Fibroblast of upper back skin (primary cell): ENCODE results near the gene DNAJB8.

Source experiments
- DNase-seq: peaks from one replicate; pipeline ENCODE4 v3.0.0-alpha.2; 2013

DNAJB8 gene

DNA sequence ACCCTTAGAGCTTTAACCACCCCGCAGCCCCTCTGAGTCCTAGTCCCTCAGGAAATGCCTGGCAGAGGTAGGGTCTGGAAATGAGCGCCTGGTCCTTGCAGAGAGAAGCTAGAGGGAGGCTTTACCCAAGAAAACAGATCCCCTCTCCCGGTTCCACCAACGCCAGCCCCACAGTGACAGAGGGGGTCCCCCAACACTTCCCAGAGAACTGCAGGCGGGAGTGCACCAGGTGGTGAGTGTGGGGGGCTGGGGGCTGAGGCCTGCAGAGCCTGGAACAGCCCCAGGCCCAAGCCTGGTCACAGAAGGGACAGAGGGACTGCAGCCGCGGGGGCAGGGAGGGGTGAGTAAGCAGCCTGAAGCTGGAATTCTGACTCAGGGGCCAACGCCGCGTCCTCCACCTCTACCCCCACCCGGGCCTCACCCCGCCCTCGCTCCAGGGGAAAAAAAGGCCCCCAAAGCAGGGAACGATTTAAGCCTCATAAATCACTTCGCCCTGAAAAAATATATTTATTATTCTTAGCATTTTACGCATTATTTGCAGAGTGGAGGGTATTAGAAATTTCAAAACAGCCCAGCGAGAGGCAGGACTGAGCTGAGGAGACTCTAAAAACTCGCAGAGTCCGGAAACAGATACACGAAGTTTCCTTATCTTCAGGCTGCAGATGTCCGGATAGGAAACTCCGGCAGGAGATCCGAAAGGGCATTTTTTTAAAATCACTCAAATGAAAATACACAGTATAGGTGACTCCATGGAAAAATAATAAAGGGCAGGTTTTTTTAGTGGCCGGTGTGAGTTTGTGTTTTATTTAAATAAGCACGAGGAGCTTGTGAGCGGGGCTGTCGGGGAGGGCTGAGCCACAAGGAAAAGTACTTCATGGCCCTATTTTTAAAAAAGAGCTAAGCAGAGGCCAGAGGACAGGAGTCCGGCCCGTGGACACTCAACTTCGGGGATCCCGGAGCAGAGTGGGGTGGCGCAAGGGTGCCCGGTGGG, 16.3 kb upstream of the DNAJB8 start:
- peak; percentile 74 for DNase-seq

DNA sequence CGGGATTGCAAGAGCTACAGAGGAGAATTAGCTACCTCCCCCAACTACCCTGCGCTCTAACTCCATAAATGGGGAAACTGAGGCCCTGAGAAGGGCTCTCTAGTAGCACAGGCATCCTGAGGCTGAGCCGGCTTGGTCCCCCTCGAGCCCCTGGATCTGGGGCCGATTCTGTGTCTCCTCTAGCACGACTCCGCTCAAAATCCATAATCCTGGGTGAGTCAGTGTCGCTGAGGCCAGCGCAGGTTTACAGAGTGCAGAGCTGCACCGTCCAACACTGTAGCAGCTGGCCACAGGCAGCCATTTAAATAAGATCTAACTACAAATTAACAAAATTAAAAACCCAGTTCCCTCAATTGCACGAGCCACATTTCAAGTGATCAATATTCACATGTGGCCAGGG, 15.5 kb upstream of the DNAJB8 start:
- DNase-seq: no peak

DNA sequence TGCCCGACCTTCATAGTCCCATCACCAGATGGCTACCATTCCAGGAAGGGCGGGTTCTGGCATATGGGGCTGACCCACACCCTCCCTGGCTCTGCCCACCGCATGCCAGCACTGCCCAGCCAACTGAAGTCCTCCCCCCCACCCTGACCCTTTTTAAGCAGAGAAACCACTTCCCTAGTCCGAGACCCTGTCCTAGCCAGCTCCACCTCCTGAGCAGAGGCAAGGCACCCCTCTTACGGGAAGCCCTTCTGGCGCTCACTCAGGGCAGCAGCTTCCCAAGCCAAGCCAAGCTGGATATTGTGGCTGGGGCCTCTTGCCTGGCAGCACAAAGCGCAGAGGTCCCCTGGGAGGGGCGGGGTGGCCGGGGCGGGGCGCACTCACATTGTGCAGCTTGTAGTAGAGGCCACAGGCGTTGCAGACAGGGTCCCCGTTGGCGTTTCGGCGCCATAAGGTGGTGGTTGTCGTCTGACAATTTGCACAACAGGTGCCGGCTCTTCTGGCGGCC, 14.8 kb upstream of the DNAJB8 start:
- no peak for DNase-seq

DNA sequence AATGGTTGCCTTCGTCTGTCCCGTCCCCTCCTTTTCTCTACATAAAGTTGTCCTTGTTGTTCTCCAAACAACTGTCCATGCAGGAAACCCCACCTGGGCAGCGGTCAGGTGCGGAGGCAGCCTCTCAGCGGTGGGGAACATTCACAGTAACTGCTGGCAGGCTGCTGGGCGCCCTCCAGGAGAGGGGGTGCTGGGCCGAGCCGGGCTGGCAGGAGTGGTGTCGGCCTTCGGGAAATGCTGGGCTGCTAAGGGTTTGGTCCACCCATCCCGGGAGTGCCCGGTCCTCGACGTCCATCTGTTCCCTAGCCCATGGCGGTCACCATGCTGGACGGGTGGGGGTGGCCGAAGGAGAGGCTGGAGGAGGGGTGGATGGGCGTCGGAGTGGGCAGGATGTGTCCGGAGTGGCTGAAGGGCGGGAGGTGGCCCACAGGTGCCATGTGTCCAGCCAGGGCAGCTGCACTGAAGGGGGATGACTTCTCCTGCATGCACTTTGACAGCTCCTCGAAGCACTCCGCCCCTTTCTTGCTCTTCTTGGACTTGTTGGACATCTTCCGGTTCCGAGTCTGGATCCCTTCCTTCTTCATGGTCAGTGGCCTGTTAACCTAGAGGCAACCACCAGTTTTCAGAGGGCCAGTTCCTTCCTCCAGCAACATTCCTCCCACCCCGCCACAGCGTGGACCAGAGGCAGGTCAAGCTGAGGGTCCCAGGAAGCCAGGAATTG, 14.2 kb upstream of the DNAJB8 start:
- no peak for DNase-seq

DNA sequence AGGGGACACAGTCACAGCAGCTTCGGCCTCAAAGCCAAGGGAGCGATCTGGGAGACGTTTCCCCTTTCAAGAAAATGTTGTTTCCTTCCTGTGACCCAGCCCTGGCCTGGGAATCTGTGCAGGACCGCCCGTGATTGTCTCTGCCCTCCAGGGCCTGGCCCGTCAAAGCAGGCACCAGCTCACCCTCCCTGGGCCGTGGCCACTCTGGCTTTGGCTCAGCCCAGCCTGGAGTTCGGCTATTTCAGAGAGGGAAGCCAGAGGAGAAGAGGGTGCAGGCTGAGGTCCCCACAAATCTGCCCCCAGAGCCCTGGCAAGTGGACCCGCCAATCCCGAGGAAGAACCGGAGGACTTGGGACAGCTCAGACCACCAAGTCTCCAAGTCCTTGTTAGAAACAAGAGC, 13.6 kb upstream of the DNAJB8 start:
- DNase-seq: no peak

DNA sequence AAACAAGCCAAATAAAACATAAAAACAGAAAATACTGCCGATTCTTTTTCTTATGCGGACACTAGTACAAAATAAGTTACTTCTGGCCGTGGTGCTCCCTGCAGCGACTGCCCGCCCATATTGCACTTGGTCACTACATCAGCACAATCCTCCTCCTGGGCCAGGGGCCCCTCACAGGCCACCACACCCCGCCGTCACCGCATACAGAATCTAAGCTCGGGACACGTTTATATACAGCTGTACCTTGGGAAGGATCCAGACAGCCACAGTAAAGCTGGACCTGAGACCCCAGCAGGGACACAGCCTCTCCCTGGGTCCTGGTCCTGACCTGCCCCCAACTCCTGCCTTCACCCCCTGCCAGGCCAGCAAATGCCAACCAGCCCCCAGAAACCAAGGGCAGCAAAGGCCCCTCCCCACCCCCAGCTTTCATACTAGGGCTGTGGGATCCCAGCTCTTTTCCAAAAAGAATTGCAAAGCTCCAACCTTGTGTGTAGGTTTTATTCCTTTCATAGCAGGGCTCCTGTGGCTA, 12.9 kb upstream of the DNAJB8 start:
- DNase-seq: no peak

DNA sequence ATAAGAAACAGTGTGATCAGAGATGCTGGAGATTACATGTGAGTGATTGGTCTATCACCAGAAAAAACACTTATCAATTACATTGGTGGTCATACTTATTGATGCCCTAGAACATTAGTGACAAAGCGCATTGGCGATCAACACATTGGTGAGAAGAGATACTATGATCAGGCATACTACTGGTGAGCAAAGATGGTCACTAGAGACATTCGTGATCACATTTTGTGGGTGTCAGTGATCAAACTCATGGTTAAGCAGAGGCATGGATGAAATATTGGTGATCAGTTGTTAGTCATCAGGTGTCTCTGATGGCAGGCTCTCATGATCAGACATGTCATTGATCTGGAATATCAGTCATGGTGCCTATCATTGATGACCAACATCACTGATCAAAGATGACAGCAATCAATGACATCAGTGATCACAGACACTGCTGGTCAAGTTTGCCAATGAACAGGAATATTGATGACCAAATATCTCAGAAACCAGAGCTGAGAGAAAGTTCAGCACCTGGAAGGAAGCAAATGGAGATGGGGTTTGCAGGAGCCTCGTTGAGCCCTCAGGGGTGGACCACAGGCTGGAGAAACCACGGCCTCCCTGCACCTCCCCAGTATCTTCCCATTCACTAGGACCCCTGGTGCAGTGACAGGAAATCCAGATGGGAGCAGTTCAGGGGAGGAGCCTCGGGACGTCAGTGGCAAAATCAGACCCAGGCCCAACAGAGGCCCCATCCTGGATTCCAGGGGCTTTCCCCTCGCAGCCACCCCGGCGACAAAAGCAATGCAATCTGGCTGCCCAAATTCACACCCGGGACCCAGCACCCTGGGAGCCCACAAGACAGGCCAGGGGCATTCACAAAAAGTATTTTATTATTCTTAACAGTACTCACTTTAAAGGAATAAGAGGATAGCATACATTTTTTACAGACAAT, 12.2 kb upstream of the DNAJB8 start:
- no peak for DNase-seq

DNA sequence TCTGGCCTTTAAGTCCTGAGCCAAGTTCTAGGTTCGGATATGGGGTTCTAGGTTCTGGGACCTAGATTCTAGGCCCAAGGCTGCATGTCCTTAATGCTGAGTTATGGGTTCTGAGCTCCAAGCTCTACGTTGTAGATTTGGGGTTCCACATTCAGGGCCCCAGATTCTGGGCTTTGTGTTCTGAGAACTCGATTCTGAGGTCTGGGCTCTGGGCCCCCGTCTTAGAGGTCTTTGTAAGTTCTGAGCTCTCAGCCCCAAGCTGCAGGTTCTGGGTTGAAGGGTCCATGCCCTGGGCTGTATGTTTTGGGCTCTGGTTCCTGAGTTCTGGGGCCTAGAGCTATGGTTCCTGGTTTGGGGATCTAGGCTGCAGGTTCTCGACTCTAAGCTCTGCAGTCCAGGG, 10.0 kb upstream of the DNAJB8 start:
- no peak for DNase-seq

DNA sequence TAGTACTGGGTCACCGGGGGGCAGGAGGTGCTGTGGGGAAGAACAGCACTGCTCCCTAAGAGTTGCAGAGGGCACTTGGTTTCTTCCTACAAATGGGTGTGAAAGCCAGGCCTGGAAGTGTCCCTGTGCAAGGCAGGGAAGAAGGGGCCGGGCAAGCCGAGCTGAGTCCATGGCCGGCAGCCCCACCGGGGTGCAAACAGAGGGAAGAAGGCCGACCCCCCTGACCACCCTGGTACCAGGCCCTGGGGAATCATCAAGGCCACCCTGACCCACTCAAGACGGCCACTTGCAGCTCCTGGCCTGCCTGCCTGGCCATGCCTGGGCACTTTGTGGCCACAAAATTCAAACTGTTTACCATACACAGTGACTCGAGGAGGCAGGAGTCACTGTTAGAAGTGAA, 8.7 kb upstream of the DNAJB8 start:
- no peak for DNase-seq

DNA sequence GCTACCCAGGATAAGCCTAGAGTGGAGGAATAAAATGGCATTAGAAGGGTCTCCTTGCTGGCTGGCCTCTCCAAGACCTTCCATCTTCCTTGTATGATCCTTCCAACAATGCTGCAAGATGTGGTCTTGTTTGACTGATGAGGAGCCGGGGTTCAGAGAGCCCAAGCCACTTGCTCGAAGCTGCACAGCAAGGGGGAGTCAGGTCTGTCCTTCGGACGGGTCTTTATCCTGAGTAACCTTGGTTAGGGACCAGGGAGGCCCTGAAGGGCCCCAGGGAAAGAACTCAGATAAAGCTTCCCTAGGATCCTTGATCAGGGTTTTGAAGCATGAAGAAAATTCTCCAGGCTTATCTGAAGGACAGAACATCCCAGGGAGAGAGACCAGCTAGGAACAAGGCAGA, 7.0 kb upstream of the DNAJB8 start:
- DNase-seq: no peak

DNA sequence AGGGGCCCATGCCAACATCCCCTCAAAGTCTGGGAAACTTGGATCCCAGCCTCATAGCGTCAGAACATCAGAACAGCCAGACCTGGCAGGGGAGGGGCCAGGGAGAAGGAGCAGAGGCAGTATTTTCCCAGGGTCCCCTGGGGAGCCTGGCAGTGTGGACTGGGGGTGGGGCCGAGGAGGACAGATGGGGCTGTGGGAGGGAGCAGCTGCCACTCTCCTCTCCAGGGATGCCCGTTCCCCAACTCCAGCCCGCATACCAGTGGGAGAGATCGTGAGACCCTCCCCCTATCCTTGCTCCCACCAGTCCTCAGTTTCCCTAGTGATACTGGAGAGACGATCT, 6.5 kb upstream of the DNAJB8 start:
- DNase-seq: no peak

DNA sequence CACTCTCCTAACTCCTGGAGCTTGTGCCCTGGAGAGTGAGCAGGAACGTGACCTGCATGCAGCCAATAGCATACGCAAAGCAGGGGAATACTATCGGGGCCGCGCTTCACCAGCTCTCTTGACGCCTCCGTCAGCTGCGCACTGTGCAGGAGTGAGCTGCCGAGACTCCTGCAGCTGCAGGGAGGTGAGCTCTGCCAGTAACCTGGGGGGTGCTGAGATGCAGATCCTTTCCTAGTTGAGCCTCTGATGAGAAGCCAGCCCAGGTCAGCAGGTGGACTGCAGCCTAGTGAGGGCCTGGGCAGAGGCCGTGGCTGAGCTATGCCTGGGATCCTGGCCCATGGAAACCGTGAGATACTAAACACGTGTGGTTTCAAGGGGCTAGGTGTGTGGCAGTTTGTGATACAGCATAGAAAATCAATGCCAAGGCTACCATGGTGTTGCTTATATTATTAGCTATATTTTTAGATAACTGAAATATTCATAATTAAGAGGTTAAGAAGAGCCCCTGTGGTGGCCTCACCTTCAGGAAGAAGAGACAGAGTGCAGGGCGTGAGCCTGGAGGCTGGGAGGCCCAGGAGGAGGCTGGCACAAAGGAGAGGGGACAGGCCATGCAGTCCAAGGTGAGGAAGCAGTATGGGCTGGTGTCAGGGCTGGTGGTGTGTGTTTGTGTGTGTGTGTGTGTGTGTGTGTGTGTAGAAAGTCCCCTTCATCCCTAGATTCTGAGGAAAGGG, 5.9 kb upstream of the DNAJB8 start:
- no peak for DNase-seq

DNA sequence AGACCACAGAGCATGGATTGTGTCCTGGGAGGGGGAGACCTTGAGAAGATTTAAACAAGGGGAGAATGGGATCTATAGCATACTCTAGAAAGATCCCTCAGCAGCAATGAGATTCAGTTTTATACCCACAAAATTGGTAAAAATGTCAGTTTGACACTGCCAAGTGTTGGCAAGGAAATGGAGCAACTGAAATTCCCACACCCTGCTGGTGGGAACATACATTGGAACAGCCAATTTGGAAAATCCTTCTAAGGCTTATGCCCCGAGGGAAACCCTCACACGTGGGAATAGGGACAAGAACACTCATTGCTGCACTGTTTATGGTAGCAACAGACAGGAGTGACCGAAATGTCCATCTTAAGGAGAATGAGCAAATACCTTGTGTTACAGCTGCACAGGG, 5.0 kb upstream of the DNAJB8 start:
- DNase-seq: no peak

DNA sequence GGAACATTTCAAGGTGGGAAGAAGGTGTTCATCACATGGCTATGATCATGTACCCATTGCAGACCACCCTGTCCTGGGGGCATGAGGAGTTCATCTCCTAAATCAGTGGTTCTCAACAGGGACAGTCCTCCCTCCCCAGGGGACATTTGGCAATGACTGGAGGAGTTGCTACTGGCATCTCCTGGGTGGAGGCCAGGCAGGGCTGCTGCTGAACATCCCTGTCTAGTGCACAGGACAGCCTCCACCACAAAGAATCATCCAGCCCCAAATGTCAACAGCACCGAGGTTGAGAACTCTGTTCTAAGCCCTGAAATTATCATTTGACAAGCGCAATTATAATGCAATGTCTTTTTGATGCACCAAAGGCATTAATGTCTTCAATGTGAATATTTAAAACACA, 4.4 kb upstream of the DNAJB8 start:
- no peak for DNase-seq

DNA sequence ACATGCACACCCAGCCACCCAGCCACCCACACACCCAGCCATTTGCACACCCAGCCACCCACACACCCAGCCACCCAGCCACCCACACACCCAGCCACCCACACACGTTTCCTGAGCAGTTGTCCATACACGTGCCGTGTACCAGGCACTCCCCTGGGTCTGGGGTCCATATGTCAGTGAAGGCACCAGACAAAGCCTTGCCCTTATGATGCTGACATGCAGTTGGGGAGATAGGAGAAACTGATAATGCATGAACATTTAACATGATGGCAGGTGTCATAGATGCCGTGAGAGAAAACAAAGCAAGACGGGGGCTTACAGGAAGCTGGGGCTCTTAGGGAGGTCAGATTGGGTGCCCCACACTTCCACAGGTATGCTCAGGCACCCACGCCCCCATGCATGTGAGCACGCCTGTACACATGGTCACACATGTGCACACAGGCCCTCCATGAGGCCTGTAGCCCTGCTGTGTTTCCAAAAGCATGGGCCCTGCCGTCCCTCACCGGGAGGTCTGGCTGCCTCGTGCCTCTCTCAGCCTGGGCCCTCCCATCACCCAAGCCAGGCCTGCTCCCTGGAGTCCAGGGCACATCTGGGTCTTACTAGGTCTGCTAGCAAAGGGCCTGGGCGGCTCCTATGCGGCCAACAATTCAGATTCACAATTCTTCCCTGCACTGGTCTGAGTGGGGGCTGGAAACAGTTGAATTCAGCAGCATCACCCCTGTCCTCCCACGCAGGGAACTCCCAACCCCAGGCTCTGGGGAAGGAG, 3.6 kb upstream of the DNAJB8 start:
- no peak for DNase-seq

DNA sequence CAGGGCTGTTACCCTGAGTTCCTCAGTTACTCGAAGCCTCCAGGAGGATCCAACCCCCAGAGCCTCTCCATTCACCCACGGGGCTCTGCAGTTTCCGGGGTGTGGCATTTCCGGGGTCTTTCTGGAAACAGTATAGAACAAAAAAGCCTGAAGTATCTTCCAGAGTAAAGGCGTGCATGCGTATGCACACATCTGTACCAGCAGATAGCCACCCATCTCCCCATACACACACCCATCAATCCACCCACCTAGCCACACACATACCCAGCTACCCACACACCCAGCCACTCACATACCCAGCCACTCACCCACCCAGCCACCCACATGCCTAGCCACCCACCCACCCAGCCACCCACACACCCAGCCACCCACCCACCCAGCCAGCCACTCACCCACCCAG, 2.9 kb upstream of the DNAJB8 start:
- DNase-seq: no peak

DNA sequence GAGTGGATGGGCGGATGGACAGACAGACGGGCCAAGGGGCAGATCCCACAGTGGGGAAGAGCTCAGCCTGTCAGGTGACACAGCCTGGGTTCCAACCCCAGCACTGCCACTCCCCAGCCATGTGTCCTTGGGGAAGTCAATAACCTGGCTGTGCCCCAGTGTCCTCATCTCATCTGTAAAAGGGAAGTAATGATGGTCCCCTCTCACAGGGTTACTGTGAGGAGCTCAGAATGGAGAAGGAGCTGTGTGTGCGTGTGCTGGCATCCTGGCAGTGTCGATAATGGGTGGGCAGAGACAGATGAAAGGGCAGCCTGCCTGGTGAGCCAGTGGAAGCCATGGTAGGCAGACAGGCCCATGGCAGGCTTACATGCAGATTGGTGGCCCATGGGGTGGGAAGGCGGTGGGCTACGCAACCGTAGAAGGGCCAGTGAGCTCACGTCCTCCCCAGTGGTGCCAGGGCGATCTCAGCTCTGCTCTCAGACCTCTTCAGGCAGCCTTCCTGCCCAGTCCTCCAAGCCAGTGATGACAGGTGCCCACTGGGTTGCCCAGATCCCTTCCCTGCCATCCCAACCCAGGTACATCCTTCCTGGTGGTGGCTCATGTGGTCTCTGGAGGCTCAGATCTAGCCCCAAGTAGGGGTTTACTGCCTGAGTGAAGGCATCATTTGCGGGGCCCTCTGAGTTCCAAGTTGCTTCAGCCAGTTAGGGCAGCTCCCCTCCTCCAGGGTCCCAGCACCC, 2.3 kb upstream of the DNAJB8 start:
- DNase-seq: no peak

DNA sequence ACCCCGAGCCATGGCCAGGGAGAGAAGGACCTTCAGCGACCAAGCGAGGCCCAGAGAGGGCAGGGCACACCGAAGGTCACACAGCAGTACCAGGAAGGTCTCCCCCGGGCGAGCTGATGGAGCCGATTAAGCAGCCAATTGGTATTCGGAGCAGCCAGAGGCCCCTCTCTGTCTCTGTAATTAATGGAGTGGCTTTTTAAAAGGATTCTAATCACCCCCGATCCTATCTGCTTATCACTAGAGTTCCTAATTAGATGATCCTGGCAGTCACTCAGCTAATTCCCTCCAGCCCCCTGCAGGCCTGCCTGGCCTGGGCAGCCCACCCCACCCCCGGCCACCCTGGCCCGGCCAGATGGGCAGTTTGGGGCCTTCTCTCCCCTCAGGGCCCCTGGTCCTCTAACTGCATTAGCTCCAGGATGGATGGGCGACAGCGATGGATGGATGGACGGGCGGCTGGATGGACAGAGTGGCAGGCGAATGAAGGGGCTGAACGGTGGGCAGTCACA, 1.6 kb upstream of the DNAJB8 start:
- DNase-seq: no peak

DNA sequence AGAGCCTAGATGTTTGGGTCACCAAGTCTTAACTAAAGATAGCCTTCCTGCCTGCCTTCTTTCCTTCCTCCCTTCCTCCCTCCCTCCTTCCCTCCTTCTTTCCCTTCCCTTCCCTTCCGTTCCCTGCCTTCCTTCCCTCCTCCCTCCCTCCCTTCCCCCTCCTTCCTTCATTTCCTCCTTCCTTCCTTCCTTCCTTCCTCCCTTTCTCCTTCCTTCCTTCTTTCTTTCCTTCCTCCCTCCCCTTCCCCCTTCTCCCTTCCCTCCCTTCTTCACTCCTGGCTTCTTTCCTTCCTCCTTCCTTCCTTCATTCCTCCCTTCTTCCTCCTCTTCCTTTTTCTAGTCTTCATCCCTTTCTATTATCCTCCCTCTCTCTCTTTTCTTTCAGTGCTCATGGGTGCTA, 2.0 kb downstream of the DNAJB8 start:
- no peak for DNase-seq

DNA sequence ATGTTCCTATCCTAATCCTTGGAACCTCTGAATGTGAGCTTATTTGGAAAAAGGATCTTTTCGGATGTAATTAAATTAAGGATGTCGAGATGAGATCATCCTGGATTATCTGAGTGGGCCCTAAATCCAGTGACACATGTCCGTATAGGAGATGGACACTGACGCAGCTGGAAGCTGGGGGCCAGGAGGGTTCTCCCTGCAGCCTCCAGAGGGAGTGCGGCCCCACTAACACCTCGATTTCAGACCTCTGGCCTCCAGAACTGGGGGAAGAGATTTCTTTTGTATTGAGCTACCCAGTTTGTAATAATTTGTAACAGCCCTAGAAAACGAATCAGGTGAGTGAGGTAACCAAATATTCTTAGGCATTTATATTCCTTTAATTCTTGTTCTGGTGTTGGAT, 2.5 kb downstream of the DNAJB8 start:
- no peak for DNase-seq
